GM12878 (cell line): ENCODE data around the gene NRDE2. TPM values are rescaled to one million over a fixed set of nuclear protein-coding genes. Genes with fewer than 3 reads are reported as not detected.

ENCODE experiments used
- ATAC-seq: fragments of 200-7000 bp; cut with Tn5 transposase; 3 replicates; pipeline ENCODE4 v1.9.1; 2020; ENCODE audit warnings: mild to moderate bottlenecking, moderate library complexity
- BruUV-seq: library from RNA; stranded (reverse); fragments of 400-500 nt; replicated peaks from 2 replicates; lab custom pipeline; 2021; lab: Mats Ljungman, UMichigan
- CTCF ChIA-PET: fragments of 300-600 bp; sonication (Branson Sonifier 250); formaldehyde crosslinking; extraction: SDS; loops from one replicate; lab custom pipeline; 2021; ENCODE audit warnings: inconsistent platforms; lab: Yijun Ruan, JAX
- POLR2A ChIA-PET: fragments of 350-600 bp; formaldehyde crosslinking; extraction: SDS; loops from one replicate; lab custom pipeline; 2021; ENCODE audit warnings: inconsistent platforms; lab: Charles Lee
- RAD21 ChIA-PET: fragments of 300-600 bp; sonication (Branson Sonifier 250); formaldehyde crosslinking; loops from one replicate; lab custom pipeline; 2023; ENCODE audit warnings: antibody characterized with exemption; ENCODE audit not compliant: unreplicated experiment; lab: Charles Lee
- SMC1A ChIA-PET: fragments of 300-600 bp; sonication (Branson Sonifier 250); formaldehyde crosslinking; loops from one replicate; lab custom pipeline; 2023; ENCODE audit not compliant: unreplicated experiment, uncharacterized antibody; lab: Charles Lee
- DNase-seq: peaks from one replicate; pipeline ENCODE4 v3.0.0-alpha.2; 2011; ENCODE audit warnings: low read depth, low spot score
- FAIRE-seq: peaks from 3 replicates; lab custom pipeline; 2011; peaks lifted over from hg19 to GRCh38; lab: Jason Lieb, UNC
- H2AFZ ChIP-seq: 2 replicates; pipeline ENCODE4 v1.6.0; 2011; ENCODE audit warnings: low read depth, low read length, control low read depth; ENCODE audit not compliant: control insufficient read depth
- H3K27ac ChIP-seq: 2 replicates; pipeline ENCODE4 v1.5.1; 2011; ENCODE audit warnings: control low read depth; ENCODE audit not compliant: control insufficient read depth, insufficient read depth
- H3K27me3 ChIP-seq, 2 experiments: replicated peaks in 1 of 2; 2 replicates each; pipeline versions ENCODE4 v1.6.0 to v1.6.1; 2011; ENCODE audit warnings: low read length in 1 of 2; ENCODE audit not compliant: control insufficient read depth in 2 of 2, insufficient read depth in 2 of 2
- H3K36me3 ChIP-seq, 2 experiments: 2 replicates each; pipeline ENCODE4 v1.5.1; 2011; ENCODE audit warnings: low read length in 1 of 2; ENCODE audit not compliant: control insufficient read depth in 2 of 2, insufficient read depth in 2 of 2
- H3K4me1 ChIP-seq: 2 replicates; pipeline ENCODE4 v1.6.1; 2011; ENCODE audit warnings: mild to moderate bottlenecking, low read length, moderate library complexity, mixed read lengths; ENCODE audit not compliant: control insufficient read depth, insufficient read depth
- H3K4me2 ChIP-seq: 2 replicates; pipeline ENCODE4 v1.6.0; 2011; ENCODE audit warnings: control low read depth; ENCODE audit not compliant: control insufficient read depth, insufficient read depth
- H3K4me3 ChIP-seq: fragments of 200-600 bp; sonication (generic); 2 replicates; pipeline ENCODE4 v1.5.1; 2016
- H3K79me2 ChIP-seq: 2 replicates; pipeline ENCODE4 v1.6.0; 2011; ENCODE audit warnings: low read length; ENCODE audit not compliant: control insufficient read depth, insufficient read depth
- H3K9ac ChIP-seq: 2 replicates; pipeline ENCODE4 v1.8.0; 2011; ENCODE audit warnings: low read length, control low read depth, mixed read lengths; ENCODE audit not compliant: control insufficient read depth, insufficient read depth
- H3K9me3 ChIP-seq: replicated peaks from 3 replicates; pipeline ENCODE4 v1.5.1; 2011; ENCODE audit warnings: mild to moderate bottlenecking, low read length; ENCODE audit not compliant: control insufficient read depth, insufficient read depth
- H4K20me1 ChIP-seq: 2 replicates; pipeline ENCODE4 v1.6.0; 2011; ENCODE audit not compliant: control insufficient read depth, insufficient read depth
- EGR1 ChIP-seq, 2 experiments: IDR thresholded peaks; 1 replicate in 1 of 2; 2 replicates in 1 of 2; pipeline ENCODE4 v1.6.1; 2011 to 2012; ENCODE audit warnings: low read depth in 2 of 2, low read length in 2 of 2, borderline replicate concordance in 1 of 2, mild to moderate bottlenecking in 1 of 2, moderate library complexity in 1 of 2
- IKZF2 ChIP-seq, 2 experiments: fragments of 450-650 bp; IDR thresholded peaks; 2 replicates each; pipeline ENCODE4 v1.6.1; 2017; ENCODE audit warnings: mild to moderate bottlenecking in 2 of 2, moderate library complexity in 2 of 2
- MYB ChIP-seq: fragments of 150-350 bp; IDR thresholded peaks from 2 replicates; pipeline ENCODE4 v1.6.1; 2014; ENCODE audit warnings: mild to moderate bottlenecking, low read depth, low read length, borderline replicate concordance
- NFXL1 ChIP-seq: fragments of 450-650 bp; IDR thresholded peaks from 2 replicates; pipeline ENCODE4 v1.6.1; 2017; ENCODE audit warnings: antibody characterized with exemption, mild to moderate bottlenecking, borderline replicate concordance
- NR2C1 ChIP-seq: fragments of 450-650 bp; IDR thresholded peaks from 2 replicates; pipeline ENCODE4 v1.6.1; 2017; ENCODE audit warnings: antibody characterized with exemption, mild to moderate bottlenecking, moderate library complexity
- NR2F1 ChIP-seq: fragments of 450-650 bp; conservative IDR thresholded peaks from 2 replicates; pipeline ENCODE4 v1.6.1; 2017; ENCODE audit warnings: mild to moderate bottlenecking
- SREBF1 ChIP-seq: IDR thresholded peaks from 2 replicates; pipeline ENCODE4 v1.6.1; 2012; ENCODE audit warnings: mild to moderate bottlenecking, low read length
- ZNF384 ChIP-seq: IDR thresholded peaks from 2 replicates; pipeline ENCODE4 v1.6.1; 2012; ENCODE audit warnings: low read depth, mild to moderate bottlenecking, low read length, improper control_type of control experiment, borderline replicate concordance
- WGBS: methylation state at CpG from one replicate; pipeline ENCODE4 v1.1.6; 2016; ENCODE audit warnings: low lambda C conversion rate; ENCODE audit not compliant: insufficient replicate concordance, insufficient coverage; ENCODE audit errors: missing lambda C conversion rate; 5-methylcytosine and 5-hydroxymethylcytosine counted together
- in situ Hi-C: fragments of 300-500 bp; cut with MboI; formaldehyde crosslinking; loops from 9 replicates; pipeline ENCODE4 v1.14.3; 2018; ENCODE audit warnings: mixed read lengths
- intact Hi-C: fragments of 100-400 bp; cut with micrococcal nuclease; formaldehyde crosslinking; loops from one replicate; pipeline ENCODE4 v1.14.2; 2022; ENCODE audit not compliant: unreplicated experiment
- polyA plus RNA-seq, 11 experiments: library from polyadenylated mRNA; depleted of rRNA in 4 of 11; unstranded in 6 of 11; stranded (reverse) in 5 of 11; fragments of >200 nt; fragmentation: Nextera tagmentation in 4 of 11; fragmentation: Illumina TruSeq in 1 of 11; extraction: Ambion mirVana in 4 of 11; extraction: Trizol in 1 of 11; gene quantifications; 1 replicate in 1 of 11; 2 replicates in 10 of 11; pipeline versions ENCODE4 v1.2.1 to v1.2.3, GENCODE V29; 2011 to 2016; ENCODE audit warnings: inconsistent platforms in 2 of 11, missing spikeins in 2 of 11, low read depth in 1 of 11
- total RNA-seq, 4 experiments: library from RNA; depleted of rRNA in 3 of 4; stranded (reverse); fragments of >200 nt in 3 of 4; fragmentation: Illumina TruSeq in 1 of 4; extraction: Trizol in 1 of 4; gene quantifications; 2 replicates each; pipeline versions ENCODE4 v1.2.1 to v1.2.3, GENCODE V29; 2013 to 2021
- TF ChIP-seq, protein P1 (sequence below): fragments of 450-650 bp; IDR thresholded peaks from 2 replicates; pipeline ENCODE4 v1.6.1; 2016; ENCODE audit warnings: mild to moderate bottlenecking

Gene NRDE2
- total and polyA plus RNA-seq, 10 of the 15 experiments (the other 5 are each of a cell fraction or from before 2014, with no cell fraction given): 8.3 to 21.0 (median 13.8) TPM

- Histone ChIP-seq H2AFZ (no peak overlapping the region), H3K9me3 (no peaks in the 10 kb centered on the region; the same call in 2 of the 3 replicates), H3K27ac (no peak overlapping the region), H3K79me2 (no peaks in the 10 kb centered on the region), H3K36me3 (peaks cover 1 to 7% of the 10 kb centered on the region in 2 experiments), H3K4me2 (no peak overlapping the region), H3K4me3 (no peak overlapping the region), H3K27me3 (no peaks in the 10 kb centered on the region), H4K20me1 (no peaks in the 10 kb centered on the region), H3K4me1 (no peaks in the 10 kb centered on the region), H3K9ac (no peak overlapping the region)
- CTCF ChIA-PET: no interaction called here
- intact Hi-C loops (no loop called here), in situ Hi-C loops (no loop called here)
- BruUV-seq: no TSS peak
- no peak for TF ChIP-seq EGR1 (IDR thresholded peaks at IDR 0.05; ENCODE audit: borderline replicate concordance in 1 of 2, low read depth in 2 of 2, low read length in 2 of 2)
- TF ChIP-seq, protein P1, sequence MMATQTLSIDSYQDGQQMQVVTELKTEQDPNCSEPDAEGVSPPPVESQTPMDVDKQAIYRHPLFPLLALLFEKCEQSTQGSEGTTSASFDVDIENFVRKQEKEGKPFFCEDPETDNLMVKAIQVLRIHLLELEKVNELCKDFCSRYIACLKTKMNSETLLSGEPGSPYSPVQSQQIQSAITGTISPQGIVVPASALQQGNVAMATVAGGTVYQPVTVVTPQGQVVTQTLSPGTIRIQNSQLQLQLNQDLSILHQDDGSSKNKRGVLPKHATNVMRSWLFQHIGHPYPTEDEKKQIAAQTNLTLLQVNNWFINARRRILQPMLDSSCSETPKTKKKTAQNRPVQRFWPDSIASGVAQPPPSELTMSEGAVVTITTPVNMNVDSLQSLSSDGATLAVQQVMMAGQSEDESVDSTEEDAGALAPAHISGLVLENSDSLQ: no peak
- TF ChIP-seq NR2F1: no peak
- no peak for TF ChIP-seq ZNF384
- no peak for TF ChIP-seq IKZF2 (IDR thresholded peaks at IDR 0.05)
- no peak for TF ChIP-seq NFXL1
- no peak for TF ChIP-seq SREBF1
- TF ChIP-seq NR2C1: no peak
- TF ChIP-seq MYB: no peak
- RAD21 ChIA-PET: interaction anchor here (0.5 kb wide), 1 partner anchor 331 kb away, joined by 3 read pairs; no protein-coding TSS in a partner anchor
- FAIRE-seq: no peak
- DNase-seq: no peak
- ATAC-seq: no peak
- POLR2A ChIA-PET: no interaction called here
- 98% methylated on average over 6 of the region's 6 CpGs for WGBS
- SMC1A ChIA-PET: interaction anchor here (0.6 to 0.7 kb wide), 2 partner anchors 27 to 38 kb away, joined by 3 to 4 read pairs; no protein-coding TSS in a partner anchor
Observed at GRCh38 chr14:90319634-90320541, 11.9 kb downstream of the NRDE2 start.
